GM19397 (cell line): Measurements from ENCODE around the gene RERE.

Experiments
- ATAC-seq: cut with Tn5 transposase; IDR thresholded peaks from one replicate; pipeline ENCODE4 v1.9.1; 2021; ENCODE audit warnings: mild to moderate bottlenecking, moderate library complexity; ENCODE audit not compliant: unreplicated experiment

RERE gene

GRCh38 chr1:8554956-8555534, 262.4 kb downstream of the RERE start:
- no peak for ATAC-seq

DNA sequence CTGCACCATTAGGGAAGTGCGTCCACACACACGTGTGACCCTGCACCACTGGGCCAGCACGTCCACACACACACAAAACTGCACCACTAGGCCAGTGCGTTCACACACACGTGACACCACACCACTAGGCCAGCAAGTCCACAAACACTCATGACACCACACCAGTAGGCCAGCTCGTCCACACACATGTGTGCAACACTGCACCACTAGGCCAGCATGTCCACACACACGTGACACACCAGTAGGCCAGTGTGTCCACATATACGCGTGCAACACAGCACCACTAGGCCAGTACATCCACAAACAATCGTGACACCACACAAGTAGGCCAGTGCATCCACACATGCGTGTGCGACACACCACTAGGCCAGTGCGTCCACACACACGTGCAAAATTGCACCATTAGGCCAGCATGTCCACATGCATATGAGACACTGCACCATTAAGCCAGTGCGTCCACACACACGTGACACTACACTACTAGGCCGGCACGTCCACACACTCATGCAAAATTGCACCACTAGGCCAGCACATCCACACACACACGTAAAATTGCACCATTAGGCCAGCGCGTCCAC, 264.5 kb downstream of the RERE start:
- ATAC-seq = no peak

GRCh38 chr1:8551613-8552489, 265.6 kb downstream of the RERE start:
- ATAC-seq = no peak

- ATAC-seq = no peak
Observed at GRCh38 chr1:8551057-8551456, 266.4 kb downstream of the RERE start.

- no peak for ATAC-seq
Observed at GRCh38 chr1:8547791-8548190, 269.6 kb downstream of the RERE start.

DNA sequence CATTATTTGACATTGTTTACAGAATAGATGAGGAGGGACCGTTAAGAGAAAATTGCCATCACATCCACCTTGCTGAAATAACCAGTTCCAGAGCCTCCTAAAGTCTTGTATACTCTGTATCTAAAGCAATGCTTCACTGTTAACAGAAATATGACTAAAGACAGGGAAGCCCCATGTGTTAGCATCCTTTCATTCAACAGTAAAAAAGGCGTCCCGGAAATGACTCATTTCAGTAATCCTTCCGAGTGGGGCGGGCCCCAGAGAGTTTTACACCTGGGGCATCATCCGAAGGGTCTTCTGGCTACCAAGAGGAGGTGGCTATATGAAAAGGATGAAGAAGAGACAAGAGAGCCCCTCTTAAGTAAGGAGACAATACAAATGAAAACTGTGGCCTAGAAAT, 272.4 kb downstream of the RERE start:
- no peak for ATAC-seq

- no peak for ATAC-seq
Observed at GRCh38 chr1:8544644-8545043, 272.8 kb downstream of the RERE start.

GRCh38 chr1:8543965-8544364, 273.5 kb downstream of the RERE start:
- no peak for ATAC-seq

- ATAC-seq = no peak
Observed at GRCh38 chr1:8541961-8542521, 275.4 kb downstream of the RERE start.

DNA sequence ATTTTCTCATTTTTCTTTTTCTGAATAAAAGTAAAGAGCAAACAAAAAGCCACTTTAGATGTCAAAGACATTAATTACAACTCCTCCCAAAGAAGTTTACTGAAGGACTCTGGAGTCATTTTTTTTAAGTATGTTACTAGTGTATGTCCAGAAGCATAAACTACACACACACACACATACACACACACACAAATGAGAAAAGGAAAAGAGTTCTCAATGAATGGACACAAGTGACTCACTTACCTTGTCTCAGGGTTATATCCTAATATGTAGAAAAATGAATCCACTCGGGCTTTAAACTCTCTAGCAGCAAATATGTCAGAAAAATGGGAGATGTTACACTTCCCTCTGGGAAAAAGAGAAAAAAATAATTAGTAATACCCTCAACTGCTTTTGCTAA, 276.5 kb downstream of the RERE start:
- no peak for ATAC-seq

GRCh38 chr1:8540261-8540941, 277.0 kb downstream of the RERE start:
- ATAC-seq = no peak

GRCh38 chr1:8539683-8540082, 277.8 kb downstream of the RERE start:
- ATAC-seq = no peak

DNA sequence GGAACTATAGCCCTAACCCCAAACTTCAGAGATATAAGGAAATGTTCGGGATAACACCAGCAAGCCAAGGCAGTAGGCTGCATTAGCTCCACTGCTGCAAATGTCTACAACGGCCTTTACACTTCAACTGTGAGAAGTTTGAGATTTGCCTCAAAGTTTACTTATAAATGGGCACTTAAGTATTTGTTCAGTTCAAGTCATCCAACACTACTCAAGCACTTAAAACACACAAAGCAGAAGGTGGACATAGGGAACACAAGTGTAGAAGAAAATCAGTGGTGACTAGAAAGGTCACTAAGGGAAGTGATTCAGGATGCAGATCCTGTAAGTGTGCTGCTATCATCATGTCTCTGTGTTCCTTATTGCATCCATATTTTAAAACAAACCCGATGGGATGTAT, 278.9 kb downstream of the RERE start:
- no peak for ATAC-seq

DNA sequence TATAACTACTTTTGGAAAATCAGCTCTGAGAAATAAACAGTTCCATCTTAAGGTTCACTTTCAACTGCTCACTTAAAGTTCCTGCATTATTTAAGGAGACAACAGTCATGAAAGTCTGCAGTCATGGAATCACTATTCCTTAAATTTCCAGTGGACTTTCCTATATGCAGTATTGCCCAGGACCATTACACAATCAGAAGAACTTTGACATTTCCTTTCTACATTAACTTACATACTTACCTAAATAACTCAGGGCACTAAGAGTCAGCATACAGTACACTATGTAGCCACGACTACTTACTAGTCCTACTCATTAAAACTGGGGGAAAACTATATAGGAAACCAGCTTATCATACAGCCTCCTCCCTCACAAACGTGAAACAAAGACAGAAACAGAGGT, 279.4 kb downstream of the RERE start:
- no peak for ATAC-seq

GRCh38 chr1:8536515-8536914, 280.9 kb downstream of the RERE start:
- no peak for ATAC-seq

DNA sequence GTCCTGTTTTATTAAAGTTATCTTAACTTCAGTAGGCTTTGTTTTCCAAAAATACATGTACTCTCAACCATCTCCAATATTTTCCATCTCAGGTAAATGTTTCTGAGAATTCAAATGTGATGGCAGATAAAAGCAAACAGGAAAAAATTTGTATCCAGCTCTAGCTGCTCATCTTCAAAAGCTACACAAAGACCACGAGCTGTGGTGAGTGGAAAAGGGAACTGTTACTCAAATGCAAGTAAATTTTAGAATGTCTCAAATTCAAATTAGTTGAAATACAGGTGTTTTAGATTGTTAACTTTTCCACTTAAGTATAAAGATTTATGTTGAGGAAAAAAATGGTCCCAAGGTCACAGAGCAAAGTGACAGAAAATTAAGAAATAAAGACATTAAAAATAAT, 283.5 kb downstream of the RERE start:
- no peak for ATAC-seq

DNA sequence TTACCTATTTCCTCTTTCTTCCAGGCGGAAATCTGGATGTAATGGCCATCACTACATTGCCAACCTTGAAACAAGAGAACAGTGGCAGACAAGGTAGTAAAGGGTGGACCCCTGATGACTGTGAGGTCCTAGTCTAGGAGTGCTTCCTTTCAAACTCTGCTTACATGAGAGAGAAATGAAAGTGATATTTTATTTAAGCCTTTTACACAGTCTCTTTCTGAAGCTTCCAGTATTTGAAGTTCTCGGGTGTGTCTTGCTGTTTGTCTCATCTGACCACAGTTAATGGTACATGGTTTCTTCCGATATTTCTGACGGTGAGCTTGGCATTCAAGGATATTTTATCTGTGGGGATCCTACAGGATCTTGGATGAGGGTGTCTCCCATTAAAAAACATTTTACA, 284.3 kb downstream of the RERE start:
- ATAC-seq = no peak

DNA sequence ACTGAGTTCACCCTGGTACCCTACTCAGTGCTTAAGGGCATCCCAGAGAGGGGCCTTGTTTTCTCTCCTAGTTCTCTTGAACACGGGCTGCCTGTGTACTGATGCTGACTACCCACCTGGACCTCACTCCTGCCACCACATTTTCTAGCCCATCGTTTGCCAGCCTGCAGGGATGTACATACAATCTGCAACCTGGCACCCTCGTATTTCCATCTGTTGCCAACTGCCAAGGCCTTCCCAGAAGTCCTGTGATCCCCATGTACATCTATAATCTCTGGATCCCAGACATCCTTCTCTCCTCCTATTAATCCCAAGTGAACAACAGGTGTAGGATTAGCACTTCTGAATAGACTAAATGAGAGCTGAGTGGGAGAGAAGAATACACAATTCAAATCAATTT, 287.5 kb downstream of the RERE start:
- ATAC-seq = no peak

DNA sequence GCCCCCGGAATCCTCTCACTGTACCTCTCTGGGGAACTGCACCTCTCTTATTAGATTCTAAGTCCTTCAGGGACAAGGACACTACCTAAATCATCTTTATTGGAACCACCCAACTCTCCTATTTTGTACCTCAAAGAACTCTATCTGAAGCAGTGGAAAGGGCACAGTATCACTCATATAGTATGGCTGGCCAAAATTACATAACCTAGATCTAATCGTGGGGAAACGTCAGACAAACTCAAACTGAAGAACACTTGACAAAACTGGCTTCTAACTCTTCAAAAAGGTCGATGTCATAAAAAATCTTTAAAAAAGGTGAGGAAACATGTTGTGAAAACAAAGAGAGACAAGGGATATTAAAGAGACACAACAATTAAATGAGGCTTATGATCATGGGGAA, 289.5 kb downstream of the RERE start:
- ATAC-seq = no peak

DNA sequence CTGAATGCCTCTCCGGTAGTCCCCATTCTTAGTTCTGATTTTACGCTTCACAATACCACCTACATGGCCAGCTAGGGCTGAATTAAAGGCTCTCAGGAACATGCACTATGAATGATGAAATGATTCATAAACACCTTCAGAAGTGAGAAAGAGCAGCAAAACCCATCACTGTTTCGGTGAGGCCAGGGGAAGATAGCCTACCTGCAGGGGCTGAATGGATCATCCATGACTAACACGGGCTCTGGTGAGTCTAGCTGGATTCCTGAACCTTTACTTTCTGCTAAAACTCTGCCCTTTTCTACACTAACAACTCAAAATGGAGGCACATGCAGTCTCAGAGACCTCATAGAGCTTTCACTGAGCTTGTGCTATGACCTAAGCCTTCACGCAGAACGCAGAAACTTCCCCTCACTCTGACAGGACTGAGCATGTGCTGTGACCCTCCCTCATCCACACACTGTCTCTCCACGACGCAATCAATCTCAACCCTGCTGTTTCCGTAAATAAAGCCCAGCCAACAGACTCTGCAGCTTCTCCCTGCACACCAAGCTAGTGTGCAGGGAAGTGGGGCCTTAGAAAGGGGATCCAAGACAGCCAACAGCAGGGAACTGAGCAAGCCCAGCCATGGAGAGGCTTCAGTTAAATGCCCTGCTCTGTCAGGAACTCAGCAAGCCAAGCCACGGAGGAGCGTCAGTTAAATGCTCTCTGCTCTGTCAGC, 291.7 kb downstream of the RERE start:
- peak; percentile 47 for ATAC-seq

DNA sequence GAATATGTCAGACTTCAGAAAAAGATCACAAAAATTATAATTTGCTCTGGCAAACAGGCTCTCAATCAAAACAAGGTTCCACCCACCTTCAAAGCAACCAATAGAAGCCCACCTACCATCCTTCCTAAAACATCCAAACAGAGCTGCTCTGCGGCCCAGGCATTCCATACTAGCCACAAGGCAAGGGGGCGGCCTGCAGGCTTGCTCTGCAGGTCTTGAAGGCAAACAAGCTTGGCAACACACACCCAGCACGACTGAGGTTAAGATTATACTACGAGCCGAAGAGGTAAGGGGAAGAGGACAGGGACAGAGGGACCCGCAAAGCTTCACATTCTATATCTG, 292.3 kb downstream of the RERE start:
- ATAC-seq = peak; percentile 10
